Keratinocyte (primary cell): ENCODE measurements around the gene GRB2. TPM values are rescaled to one million over a fixed set of nuclear protein-coding genes. Genes with fewer than 3 reads are reported as not detected.

Experiments
- DNase-seq: peaks from one replicate; pipeline ENCODE4 v3.0.0-alpha.2; 2011; ENCODE audit warnings: low read depth, missing footprints, low spot score
- FAIRE-seq: peaks from 2 replicates; lab custom pipeline; 2011; peaks lifted over from hg19 to GRCh38; lab: Jason Lieb, UNC
- H2AFZ ChIP-seq: 2 replicates; pipeline ENCODE4 v1.6.0; 2012; ENCODE audit warnings: low read length, control low read depth, inconsistent platforms; ENCODE audit not compliant: control insufficient read depth
- H3K27ac ChIP-seq: 2 replicates; pipeline ENCODE4 v1.5.1; 2011; ENCODE audit warnings: low read length; ENCODE audit not compliant: control insufficient read depth, insufficient read depth
- H3K27me3 ChIP-seq: 3 replicates; pipeline ENCODE4 v1.6.0; 2011; ENCODE audit warnings: low read length; ENCODE audit not compliant: control insufficient read depth, insufficient read depth; ENCODE audit errors: extremely low read depth
- H3K36me3 ChIP-seq, 2 experiments: 2 replicates in 1 of 2; 3 replicates in 1 of 2; pipeline ENCODE4 v1.5.1; 2011; ENCODE audit warnings: low read length in 2 of 2, mild to moderate bottlenecking in 1 of 2; ENCODE audit not compliant: control insufficient read depth in 2 of 2, insufficient read depth in 2 of 2; ENCODE audit errors: extremely low read depth in 1 of 2
- H3K4me1 ChIP-seq: 3 replicates; pipeline ENCODE4 v1.5.1; 2011; ENCODE audit warnings: low read length; ENCODE audit not compliant: control insufficient read depth, insufficient read depth; ENCODE audit errors: extremely low read depth
- H3K4me2 ChIP-seq: 3 replicates; pipeline ENCODE4 v1.6.0; 2011; ENCODE audit warnings: low read depth, low read length; ENCODE audit not compliant: control insufficient read depth, insufficient read depth; ENCODE audit errors: extremely low read depth
- H3K4me3 ChIP-seq, 3 experiments: fragments of 200-600 bp in 1 of 3; sonication (generic) in 1 of 3; 2 replicates in 2 of 3; 3 replicates in 1 of 3; pipeline ENCODE4 v1.5.1; 2011 to 2016; ENCODE audit warnings: low read length in 3 of 3, mild to moderate bottlenecking in 3 of 3, control low read depth in 2 of 3, inconsistent platforms in 1 of 3, low read depth in 1 of 3, mixed read lengths in 1 of 3, mixed run types in 1 of 3, moderate library complexity in 1 of 3; ENCODE audit not compliant: control insufficient read depth in 2 of 3, insufficient read depth in 2 of 3; ENCODE audit errors: extremely low read depth in 1 of 3
- H3K79me2 ChIP-seq: 2 replicates; pipeline ENCODE4 v1.6.0; 2012; ENCODE audit warnings: low read length; ENCODE audit not compliant: control insufficient read depth, insufficient read depth
- H3K9ac ChIP-seq: 3 replicates; pipeline ENCODE4 v1.6.0; 2011; ENCODE audit warnings: low read length; ENCODE audit not compliant: control insufficient read depth, insufficient read depth; ENCODE audit errors: extremely low read depth
- H3K9me1 ChIP-seq: 3 replicates; pipeline ENCODE4 v1.6.0; 2011; ENCODE audit warnings: low read length; ENCODE audit not compliant: control insufficient read depth, insufficient read depth; ENCODE audit errors: extremely low read depth
- H3K9me3 ChIP-seq: 2 replicates; pipeline ENCODE4 v1.5.1; 2012; ENCODE audit warnings: low read depth, low read length; ENCODE audit not compliant: control insufficient read depth
- H4K20me1 ChIP-seq: 3 replicates; pipeline ENCODE4 v1.6.0; 2011; ENCODE audit warnings: low read length; ENCODE audit not compliant: control insufficient read depth, insufficient read depth; ENCODE audit errors: extremely low read depth
- EZH2 ChIP-seq: IDR thresholded peaks from one replicate; pipeline ENCODE4 v1.6.1; 2012; ENCODE audit warnings: inconsistent platforms, mild to moderate bottlenecking, low read length, moderate library complexity
- dilution Hi-C: fragments of 300-500 bp; cut with MboI; formaldehyde crosslinking; loops from one replicate; pipeline ENCODE4 v1.7.0; 2020; ENCODE audit warnings: low sequenced_read_pairs; ENCODE audit not compliant: extremely low pct_ligation_motif_present
- polyA plus RNA-seq, 5 experiments: library from polyadenylated mRNA; depleted of rRNA in 3 of 5; stranded (reverse) in 3 of 5; stranded (forward) in 1 of 5; unstranded in 1 of 5; fragments of >200 nt; gene quantifications; 1 replicate in 1 of 5; 2 replicates in 3 of 5; 3 replicates in 1 of 5; pipeline versions ENCODE4 v1.2.1 to v1.2.3, GENCODE V29; 2011 to 2012; ENCODE audit warnings: missing spikeins in 2 of 5, low read depth in 1 of 5, low replicate concordance in 1 of 5
- TF ChIP-seq, protein P1 (sequence below), 3 experiments: IDR thresholded peaks in 1 of 3; conservative IDR thresholded peaks in 1 of 3; optimal IDR thresholded peaks in 1 of 3; 2 replicates in 2 of 3; 3 replicates in 1 of 3; pipeline versions ENCODE3 to v1.5.1; 2011; ENCODE audit warnings: low read length in 3 of 3, mild to moderate bottlenecking in 3 of 3, moderate library complexity in 2 of 3, control low read depth in 1 of 3, inconsistent platforms in 1 of 3; ENCODE audit not compliant: insufficient read depth in 2 of 3; ENCODE audit errors: extremely low read depth in 1 of 3

The GRB2 gene
- polyA plus RNA-seq, 1 donor (not counting 4 experiments of a cell fraction or from before 2014, with no cell fraction given) = 62.0 TPM

DNA sequence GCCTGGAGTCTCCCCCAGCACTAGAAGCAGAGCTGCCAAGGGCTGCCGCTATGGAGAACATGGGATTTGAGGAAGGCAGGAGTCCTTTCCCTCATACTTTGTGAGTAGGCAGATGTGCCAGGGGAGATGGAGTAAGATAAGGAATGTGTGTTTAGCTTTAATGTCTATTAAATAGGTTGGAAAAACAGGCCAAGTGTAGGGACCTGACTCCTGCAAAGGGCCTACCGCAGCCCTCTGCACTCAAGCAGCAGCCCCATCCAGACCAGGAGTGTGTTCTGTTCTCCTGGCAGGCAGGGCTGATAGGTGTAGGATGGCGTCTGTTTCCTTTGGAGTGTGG is 132.7 kb downstream of the GRB2 start:
- no peaks in the 10 kb centered on the region for H4K20me1 ChIP-seq
- no peaks in the 10 kb centered on the region for H3K27me3 ChIP-seq
- H3K27ac ChIP-seq = no peak overlapping the region
- peaks cover 6 to 12% of the 10 kb centered on the region in 2 experiments for H3K36me3 ChIP-seq
- H3K4me1 ChIP-seq = peaks cover 20% of the 10 kb centered on the region
- no peak for FAIRE-seq
- H3K9me3 ChIP-seq = no peaks in the 10 kb centered on the region
- H3K9me1 ChIP-seq = peaks cover 2% of the 10 kb centered on the region
- H2AFZ ChIP-seq = no peak overlapping the region
- H3K9ac ChIP-seq = no peak overlapping the region
- no peaks in the 10 kb centered on the region for H3K79me2 ChIP-seq
- dilution Hi-C loops = no loop called here
- H3K4me3 ChIP-seq = no peak overlapping the region
- no peak overlapping the region for H3K4me2 ChIP-seq
- no peak for TF ChIP-seq EZH2
- TF ChIP-seq, protein P1, sequence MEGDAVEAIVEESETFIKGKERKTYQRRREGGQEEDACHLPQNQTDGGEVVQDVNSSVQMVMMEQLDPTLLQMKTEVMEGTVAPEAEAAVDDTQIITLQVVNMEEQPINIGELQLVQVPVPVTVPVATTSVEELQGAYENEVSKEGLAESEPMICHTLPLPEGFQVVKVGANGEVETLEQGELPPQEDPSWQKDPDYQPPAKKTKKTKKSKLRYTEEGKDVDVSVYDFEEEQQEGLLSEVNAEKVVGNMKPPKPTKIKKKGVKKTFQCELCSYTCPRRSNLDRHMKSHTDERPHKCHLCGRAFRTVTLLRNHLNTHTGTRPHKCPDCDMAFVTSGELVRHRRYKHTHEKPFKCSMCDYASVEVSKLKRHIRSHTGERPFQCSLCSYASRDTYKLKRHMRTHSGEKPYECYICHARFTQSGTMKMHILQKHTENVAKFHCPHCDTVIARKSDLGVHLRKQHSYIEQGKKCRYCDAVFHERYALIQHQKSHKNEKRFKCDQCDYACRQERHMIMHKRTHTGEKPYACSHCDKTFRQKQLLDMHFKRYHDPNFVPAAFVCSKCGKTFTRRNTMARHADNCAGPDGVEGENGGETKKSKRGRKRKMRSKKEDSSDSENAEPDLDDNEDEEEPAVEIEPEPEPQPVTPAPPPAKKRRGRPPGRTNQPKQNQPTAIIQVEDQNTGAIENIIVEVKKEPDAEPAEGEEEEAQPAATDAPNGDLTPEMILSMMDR (optimal IDR thresholded peaks at IDR 0.05 in 1 of 3, IDR thresholded peaks at IDR 0.05 in 1 of 3, conservative IDR thresholded peaks at IDR 0.05 in 1 of 3; ENCODE audit: extremely low read depth in 1 of 3, insufficient read depth in 2 of 3, low read length in 3 of 3) = no peak
- DNase-seq = no peak

GRCh38 chr17:75271955-75272847 is 133.3 kb downstream of the GRB2 start:
- TF ChIP-seq EZH2 = no peak
- TF ChIP-seq, protein P1 (optimal IDR thresholded peaks at IDR 0.05 in 1 of 3, IDR thresholded peaks at IDR 0.05 in 1 of 3, conservative IDR thresholded peaks at IDR 0.05 in 1 of 3; ENCODE audit: extremely low read depth in 1 of 3, insufficient read depth in 2 of 3, low read length in 3 of 3) = no peak
- H3K79me2 ChIP-seq = no peaks in the 10 kb centered on the region
- no peak overlapping the region for H3K27ac ChIP-seq
- H3K9ac ChIP-seq = peak overlapping the region; percentile 75
- peak overlapping the region; percentile 84 for H3K4me2 ChIP-seq
- peaks cover 6 to 12% of the 10 kb centered on the region in 2 experiments for H3K36me3 ChIP-seq
- DNase-seq = no peak
- peaks cover 20% of the 10 kb centered on the region for H3K4me1 ChIP-seq
- peak overlapping the region; percentile 89 for H2AFZ ChIP-seq
- H3K27me3 ChIP-seq = no peaks in the 10 kb centered on the region
- H4K20me1 ChIP-seq = no peaks in the 10 kb centered on the region
- dilution Hi-C loops = no loop called here
- H3K9me3 ChIP-seq = no peaks in the 10 kb centered on the region
- peak overlapping the region; percentile 70 to 81 (median 70) for H3K4me3 ChIP-seq
- FAIRE-seq = no peak
- peaks cover 2% of the 10 kb centered on the region for H3K9me1 ChIP-seq
